ENCODE results near the gene MEGF9. TPM values are rescaled to one million over a fixed set of nuclear protein-coding genes. Genes with fewer than 3 reads are reported as not detected.
A peak's percentile ranks its signal among the peaks of the same experiment; 100 is the strongest.

Gene MEGF9
- total and polyA plus RNA-seq, 2 of the 13 experiments (the other 11 are each of a cell fraction or from before 2014, with no cell fraction given) = 3.1 to 3.3 TPM

DNA sequence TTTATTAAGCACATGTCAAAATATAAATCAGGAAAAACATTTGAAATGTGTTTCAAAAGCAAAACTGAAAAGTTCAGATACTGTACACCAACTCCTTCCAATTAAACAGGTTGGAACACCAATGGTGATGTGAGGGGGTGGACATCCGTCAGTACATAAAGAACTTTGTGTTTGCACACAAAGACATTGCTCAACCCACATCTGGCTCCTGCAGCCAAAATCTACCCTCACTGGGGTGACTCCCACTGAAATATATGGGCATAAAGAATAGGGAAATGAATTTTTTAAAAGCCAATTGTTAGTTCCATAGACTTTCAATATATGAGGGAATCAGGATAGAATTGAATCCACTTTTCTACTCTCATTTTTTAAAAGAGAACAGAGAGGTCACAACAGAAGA is 63.9 kb downstream of the MEGF9 start (continued):
- TF ChIP-seq HMG20A (CRISPR knock-in tag; IDR thresholded peaks at IDR 0.05; ENCODE audit: borderline replicate concordance) (0 out of 2 replicates have a peak, but pooled peaks have one; percentile 19), XRCC5 (optimal IDR thresholded peaks at IDR 0.05; ENCODE audit: low read length) (no peak), ZNF879 (CRISPR knock-in tag; IDR thresholded peaks at IDR 0.05) (no peak), HIVEP1 (CRISPR knock-in tag; IDR thresholded peaks at IDR 0.05) (no peak), RFXAP (CRISPR knock-in tag; IDR thresholded peaks at IDR 0.05; ENCODE audit: borderline replicate concordance) (no peak), SATB2 (CRISPR knock-in tag; IDR thresholded peaks at IDR 0.05) (no peak), REL (CRISPR knock-in tag; conservative IDR thresholded peaks at IDR 0.05) (no peak), ZNF136 (CRISPR knock-in tag; IDR thresholded peaks at IDR 0.05; ENCODE audit: low read depth) (no peak), ELF4 (CRISPR knock-in tag; IDR thresholded peaks at IDR 0.05; ENCODE audit: borderline replicate concordance) (no peak), IRF2 (CRISPR knock-in tag; IDR thresholded peaks at IDR 0.05) (no peak), LCORL (IDR thresholded peaks at IDR 0.05) (no peak), LCORL (CRISPR knock-in tag; IDR thresholded peaks at IDR 0.05) (peak; percentile 74), ZNF569 (CRISPR knock-in tag; IDR thresholded peaks at IDR 0.05; ENCODE audit: borderline replicate concordance) (no peak), NONO (IDR thresholded peaks at IDR 0.05) (no peak), NONO (CRISPR knock-in tag; conservative IDR thresholded peaks at IDR 0.05) (peak; percentile 44; the same call in 1 of the 2 replicates), GATA4 (IDR thresholded peaks at IDR 0.05; ENCODE audit: borderline replicate concordance, low read depth) (no peak), U2AF1 (optimal IDR thresholded peaks at IDR 0.05; ENCODE audit: low read depth, low read length) (no peak), SAFB2 (CRISPR knock-in tag; IDR thresholded peaks at IDR 0.05; ENCODE audit: borderline replicate concordance, low read depth) (no peak), EHMT2 (IDR thresholded peaks at IDR 0.05; ENCODE audit: borderline replicate concordance, low read depth, low read length) (no peak), RCOR2 (CRISPR knock-in tag; IDR thresholded peaks at IDR 0.05) (no peak), SP2 (CRISPR knock-in tag; IDR thresholded peaks at IDR 0.05) (no peak), SALL2 (CRISPR knock-in tag; IDR thresholded peaks at IDR 0.05) (no peak), REXO4 (CRISPR knock-in tag; IDR thresholded peaks at IDR 0.05; ENCODE audit: borderline replicate concordance) (no peak), SIX4 (CRISPR knock-in tag; IDR thresholded peaks at IDR 0.05) (no peak), TEAD3 (CRISPR knock-in tag; optimal IDR thresholded peaks at IDR 0.05; ENCODE audit: borderline replicate concordance) (no peak), SAP130 (CRISPR knock-in tag; IDR thresholded peaks at IDR 0.05; ENCODE audit: low read depth) (0 out of 2 replicates have a peak, but pooled peaks have one; percentile 27), SOX13 (IDR thresholded peaks at IDR 0.05) (no peak), SOX13 (CRISPR knock-in tag; conservative IDR thresholded peaks at IDR 0.05 in 1 of 2, IDR thresholded peaks at IDR 0.05 in 1 of 2) (peak in 1 of 2 experiments; percentile 39; a peak in 1 of 4 replicates), PPARG (CRISPR knock-in tag; conservative IDR thresholded peaks at IDR 0.05) (0 out of 2 replicates have a peak, but pooled peaks have one; percentile 10)
- TF ChIP-seq, protein P1, sequence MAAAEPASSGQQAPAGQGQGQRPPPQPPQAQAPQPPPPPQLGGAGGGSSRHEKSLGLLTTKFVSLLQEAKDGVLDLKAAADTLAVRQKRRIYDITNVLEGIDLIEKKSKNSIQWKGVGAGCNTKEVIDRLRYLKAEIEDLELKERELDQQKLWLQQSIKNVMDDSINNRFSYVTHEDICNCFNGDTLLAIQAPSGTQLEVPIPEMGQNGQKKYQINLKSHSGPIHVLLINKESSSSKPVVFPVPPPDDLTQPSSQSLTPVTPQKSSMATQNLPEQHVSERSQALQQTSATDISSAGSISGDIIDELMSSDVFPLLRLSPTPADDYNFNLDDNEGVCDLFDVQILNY (CRISPR knock-in tag; conservative IDR thresholded peaks at IDR 0.05) = no peak
- TF ChIP-seq, protein P2, sequence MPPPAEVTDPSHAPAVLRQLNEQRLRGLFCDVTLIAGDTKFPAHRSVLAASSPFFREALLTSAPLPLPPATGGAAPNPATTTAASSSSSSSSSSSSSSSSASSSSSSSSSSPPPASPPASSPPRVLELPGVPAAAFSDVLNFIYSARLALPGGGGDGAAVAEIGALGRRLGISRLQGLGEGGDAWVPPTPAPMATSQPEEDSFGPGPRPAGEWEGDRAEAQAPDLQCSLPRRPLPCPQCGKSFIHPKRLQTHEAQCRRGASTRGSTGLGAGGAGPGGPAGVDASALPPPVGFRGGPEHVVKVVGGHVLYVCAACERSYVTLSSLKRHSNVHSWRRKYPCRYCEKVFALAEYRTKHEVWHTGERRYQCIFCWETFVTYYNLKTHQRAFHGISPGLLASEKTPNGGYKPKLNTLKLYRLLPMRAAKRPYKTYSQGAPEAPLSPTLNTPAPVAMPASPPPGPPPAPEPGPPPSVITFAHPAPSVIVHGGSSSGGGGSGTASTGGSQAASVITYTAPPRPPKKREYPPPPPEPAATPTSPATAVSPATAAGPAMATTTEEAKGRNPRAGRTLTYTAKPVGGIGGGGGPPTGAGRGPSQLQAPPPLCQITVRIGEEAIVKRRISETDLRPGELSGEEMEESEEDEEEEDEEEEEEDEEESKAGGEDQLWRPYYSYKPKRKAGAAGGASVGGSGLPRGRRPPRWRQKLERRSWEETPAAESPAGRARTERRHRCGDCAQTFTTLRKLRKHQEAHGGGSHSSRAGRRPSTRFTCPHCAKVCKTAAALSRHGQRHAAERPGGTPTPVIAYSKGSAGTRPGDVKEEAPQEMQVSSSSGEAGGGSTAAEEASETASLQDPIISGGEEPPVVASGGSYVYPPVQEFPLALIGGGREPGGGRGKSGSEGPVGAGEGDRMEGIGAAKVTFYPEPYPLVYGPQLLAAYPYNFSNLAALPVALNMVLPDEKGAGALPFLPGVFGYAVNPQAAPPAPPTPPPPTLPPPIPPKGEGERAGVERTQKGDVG (CRISPR knock-in tag; IDR thresholded peaks at IDR 0.05; ENCODE audit: borderline replicate concordance) = no peak
